NCI-H524 treated with DMSO at 0.1 percent for 48 hours (cell line): Measurements from ENCODE around the gene CLIP4.
"Not testable (repeated sequence)": the region's sequence is repeated elsewhere in the genome, so short reads cannot be mapped to it uniquely, and the experiment has no call there.

ENCODE experiments used
- DNase-seq: peaks from one replicate; lab custom pipeline; 2025; lab: John Stamatoyannopoulos, UW

Gene CLIP4

GRCh38 chr2:29114946-29115609 lies at the start of gene CLIP4:
Gene CLIP4 (plus strand): TSS chr2:29115415. CDS start chr2:29121389, 5,974 bp downstream.
- DNase-seq = no peak

- DNase-seq = no peak
Observed at GRCh38 chr2:29066271-29066860, 48.8 kb upstream of the CLIP4 start.

- no peak for DNase-seq
Observed at GRCh38 chr2:29066997-29067605, 48.1 kb upstream of the CLIP4 start.

- DNase-seq = no peak
Observed at GRCh38 chr2:29068513-29068912, 46.7 kb upstream of the CLIP4 start.

GRCh38 chr2:29070526-29070925 lies 44.7 kb upstream of the CLIP4 start:
- DNase-seq = no peak

GRCh38 chr2:29071032-29071975 lies 43.9 kb upstream of the CLIP4 start:
- no peak for DNase-seq

- DNase-seq = no peak
Observed at GRCh38 chr2:29072251-29072650, 43.0 kb upstream of the CLIP4 start.

GRCh38 chr2:29072971-29073725 lies 42.1 kb upstream of the CLIP4 start:
- DNase-seq = no peak

GRCh38 chr2:29073933-29074332 lies 41.3 kb upstream of the CLIP4 start:
- DNase-seq = no peak

- DNase-seq = peak; percentile 99
Observed at GRCh38 chr2:29074411-29074810, 40.8 kb upstream of the CLIP4 start, which contains the start of gene PCARE. Gene PCARE (minus strand): TSS chr2:29074523. CDS start chr2:29074261, 262 bp downstream.

- DNase-seq = no peak
Observed at GRCh38 chr2:29075894-29076705, 39.1 kb upstream of the CLIP4 start.

GRCh38 chr2:29079887-29080286 lies 35.3 kb upstream of the CLIP4 start:
- no peak for DNase-seq

GRCh38 chr2:29080886-29081743 lies 34.1 kb upstream of the CLIP4 start:
- no peak for DNase-seq

GRCh38 chr2:29082804-29083495 lies 32.3 kb upstream of the CLIP4 start:
- DNase-seq = no peak

GRCh38 chr2:29084554-29084953 lies 30.7 kb upstream of the CLIP4 start:
- no peak for DNase-seq

GRCh38 chr2:29090311-29090710 lies 24.9 kb upstream of the CLIP4 start:
- not testable (repeated sequence) for DNase-seq

GRCh38 chr2:29096969-29097368 lies 18.2 kb upstream of the CLIP4 start:
- DNase-seq = no peak

- no peak for DNase-seq
Observed at GRCh38 chr2:29097569-29097968, 17.6 kb upstream of the CLIP4 start.

- DNase-seq = no peak
Observed at GRCh38 chr2:29100564-29100963, 14.7 kb upstream of the CLIP4 start.
